GM23338 (cell line): ENCODE results near the gene INPP4B. TPM values are rescaled to one million over a fixed set of nuclear protein-coding genes. Genes with fewer than 3 reads are reported as not detected.

Experiments used
- ATAC-seq: fragments of 200-7000 bp; cut with Tn5 transposase; 3 replicates; pipeline ENCODE4 v1.9.1; 2020
- DNase-seq: peaks from one replicate; pipeline ENCODE4 v3.0.0-alpha.2; 2015; ENCODE audit warnings: low spot score
- H2AFZ ChIP-seq: fragments of 200-600 bp; sonication (generic); 2 replicates; pipeline ENCODE4 v1.8.0; 2016; ENCODE audit warnings: antibody characterized with exemption, mild to moderate bottlenecking, moderate library complexity
- H3F3A ChIP-seq: fragments of 200-600 bp; sonication (generic); replicated peaks from 2 replicates; pipeline ENCODE4 v1.8.0; 2017; ENCODE audit warnings: antibody characterized with exemption, mixed run types, low read depth
- H3K27ac ChIP-seq: fragments of 200-600 bp; sonication (generic); 2 replicates; pipeline ENCODE4 v1.6.1; 2016; ENCODE audit warnings: low read depth
- H3K27me3 ChIP-seq: fragments of 200-600 bp; sonication (generic); 2 replicates; pipeline ENCODE4 v1.8.0; 2016; ENCODE audit warnings: mild to moderate bottlenecking, mixed run types, moderate library complexity; ENCODE audit not compliant: insufficient read depth
- H3K36me3 ChIP-seq: fragments of 200-600 bp; sonication (generic); 2 replicates; pipeline ENCODE4 v1.8.0; 2016; ENCODE audit warnings: mild to moderate bottlenecking; ENCODE audit not compliant: insufficient read depth
- H3K4me1 ChIP-seq: fragments of 200-600 bp; sonication (generic); 2 replicates; pipeline ENCODE4 v1.8.0; 2016; ENCODE audit warnings: mild to moderate bottlenecking, moderate library complexity; ENCODE audit not compliant: insufficient read depth
- H3K4me2 ChIP-seq: fragments of 200-600 bp; sonication (generic); 2 replicates; pipeline ENCODE4 v1.7.1; 2017; ENCODE audit warnings: mixed run types
- H3K4me3 ChIP-seq: fragments of 200-600 bp; sonication (generic); 2 replicates; pipeline ENCODE4 v1.6.1; 2016; ENCODE audit warnings: mixed run types
- H3K79me2 ChIP-seq: fragments of 200-600 bp; sonication (generic); replicated peaks from 2 replicates; pipeline ENCODE4 v1.8.0; 2017; ENCODE audit warnings: mild to moderate bottlenecking; ENCODE audit not compliant: insufficient read depth
- H3K9me2 ChIP-seq: fragments of 200-600 bp; sonication (generic); 2 replicates; pipeline ENCODE4 v1.8.0; 2017; ENCODE audit not compliant: insufficient read depth
- H4K20me1 ChIP-seq: fragments of 200-600 bp; sonication (generic); replicated peaks from 2 replicates; pipeline ENCODE4 v1.8.0; 2017; ENCODE audit warnings: mild to moderate bottlenecking; ENCODE audit not compliant: insufficient read depth
- H3K27ac Mint-ChIP-seq: 2 replicates; pipeline ENCODE4 v1.8.0; 2020; ENCODE audit warnings: inconsistent platforms, mild to moderate bottlenecking, moderate library complexity, mixed read lengths
- H3K27me3 Mint-ChIP-seq: 3 replicates; pipeline ENCODE4 v1.8.0; 2022; ENCODE audit warnings: low read depth, mild to moderate bottlenecking, moderate library complexity, mixed read lengths, inconsistent platforms; ENCODE audit not compliant: insufficient read depth, poor library complexity
- H3K36me3 Mint-ChIP-seq: 3 replicates; pipeline ENCODE4 v1.8.0; 2021; ENCODE audit warnings: low read depth, mild to moderate bottlenecking, inconsistent platforms, moderate library complexity, mixed read lengths
- H3K4me1 Mint-ChIP-seq: 3 replicates; pipeline ENCODE4 v1.8.0; 2020; ENCODE audit warnings: mild to moderate bottlenecking, inconsistent platforms, mixed read lengths
- H3K4me3 Mint-ChIP-seq: 3 replicates; pipeline ENCODE4 v1.8.0; 2021; ENCODE audit warnings: moderate library complexity, mild to moderate bottlenecking, inconsistent platforms, mixed read lengths
- H3K9me3 Mint-ChIP-seq: 3 replicates; pipeline ENCODE4 v1.8.0; 2020; ENCODE audit warnings: moderate library complexity, mild to moderate bottlenecking, inconsistent platforms, mixed read lengths
- EZH2 ChIP-seq: fragments of 200-600 bp; sonication (generic); IDR thresholded peaks from one replicate; pipeline ENCODE4 v1.8.0; 2017; ENCODE audit warnings: antibody characterized with exemption, mild to moderate bottlenecking, low read depth; ENCODE audit not compliant: unreplicated experiment
- EZH2phosphoT487 ChIP-seq: fragments of 200-600 bp; sonication (generic); IDR thresholded peaks from one replicate; pipeline ENCODE4 v1.8.1; 2018; ENCODE audit warnings: antibody characterized with exemption; ENCODE audit not compliant: unreplicated experiment
- JUNB ChIP-seq: IDR thresholded peaks from one replicate; pipeline ENCODE4 v1.6.1; 2016; ENCODE audit warnings: antibody characterized with exemption; ENCODE audit not compliant: unreplicated experiment
- ZNF331 ChIP-seq: fragments of 250-450 bp; sonication (Bioruptor Pico); IDR thresholded peaks from 2 replicates; pipeline ENCODE4 v1.5.0; 2020; ENCODE audit warnings: low read depth, mild to moderate bottlenecking, moderate library complexity
- ZNF462 ChIP-seq: fragments of 250-450 bp; sonication (Bioruptor Pico); IDR thresholded peaks from 2 replicates; pipeline ENCODE4 v1.5.0; 2020; ENCODE audit warnings: mild to moderate bottlenecking, moderate library complexity
- polyA plus RNA-seq: library from polyadenylated mRNA; unstranded; fragments of >200 nt; fragmentation: Nextera tagmentation; extraction: Ambion mirVana; gene quantifications from 2 replicates; pipeline ENCODE4 v1.2.1, GENCODE V29; 2016
- total RNA-seq: library from RNA; depleted of rRNA; stranded (reverse); fragments of >200 nt; shearing (Covaris generic); gene quantifications from 2 replicates; pipeline ENCODE4 v1.2.3, GENCODE V29; 2014

INPP4B gene
- total and polyA plus RNA-seq, 2 experiments from 2014 or later = 0.11 to 0.14 TPM

- TF ChIP-seq ZNF462 (CRISPR knock-in tag) (no peak), JUNB (no peak), EZH2 (no peak)
Observed at GRCh38 chr4:142551517-142552305, 294.4 kb downstream of the INPP4B start (continued).

GRCh38 chr4:142550965-142551364 lies 295.1 kb downstream of the INPP4B start:
- Histone ChIP-seq H3F3A (no peaks in the 10 kb centered on the region), H3K9me2 (no peaks in the 10 kb centered on the region; the same call in 1 of the 2 replicates), H3K36me3 (no peaks in the 10 kb centered on the region), H3K79me2 (no peaks in the 10 kb centered on the region), H3K27me3 (no peaks in the 10 kb centered on the region), H3K4me3 (no peak overlapping the region), H3K27ac (no peak overlapping the region), H3K4me1 (peaks cover 9% of the 10 kb centered on the region; the same call in 1 of the 2 replicates), H4K20me1 (no peaks in the 10 kb centered on the region), H3K4me2 (no peak overlapping the region), H2AFZ (peak overlapping the region; percentile 53)
- Mint-ChIP-seq H3K4me3 (no peak overlapping the region), H3K9me3 (no peaks in the 10 kb centered on the region), H3K4me1 (peaks cover 15% of the 10 kb centered on the region), H3K27me3 (no peaks in the 10 kb centered on the region), H3K27ac (no peak overlapping the region), H3K36me3 (no peaks in the 10 kb centered on the region)
- DNase-seq (no peak), ATAC-seq (no peak)
- no peak for TF ChIP-seq ZNF462 (CRISPR knock-in tag)
- no peak for TF ChIP-seq EZH2phosphoT487
- TF ChIP-seq ZNF331 = no peak
